ENCODE measurements around the gene SLC50A1. TPM values are rescaled to one million over a fixed set of nuclear protein-coding genes. Genes with fewer than 3 reads are reported as not detected.
A peak's percentile ranks its signal among the peaks of the same experiment; 100 is the strongest.

SLC50A1 gene
- total RNA-seq, 1 donor from 2014 or later, result 19.8 TPM

DNA sequence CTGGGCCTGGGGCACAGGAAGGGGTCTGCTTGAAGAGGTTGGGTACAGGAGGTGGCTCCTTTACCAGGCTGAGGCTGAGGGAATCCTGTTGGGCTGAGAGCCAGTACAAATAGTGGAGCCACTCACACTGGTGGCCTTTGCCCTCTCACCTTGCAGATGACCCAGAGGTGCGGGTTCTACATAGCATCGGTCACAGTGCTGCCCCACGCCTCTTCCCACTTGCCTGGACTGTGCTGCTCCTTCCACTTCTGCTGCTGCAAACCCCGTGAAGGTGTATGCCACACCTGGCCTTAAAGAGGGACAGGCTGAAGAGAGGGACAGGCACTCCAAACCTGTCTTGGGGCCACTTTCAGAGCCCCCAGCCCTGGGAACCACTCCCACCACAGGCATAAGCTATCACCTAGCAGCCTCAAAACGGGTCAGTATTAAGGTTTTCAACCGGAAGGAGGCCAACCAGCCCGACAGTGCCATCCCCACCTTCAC is 1.8 kb upstream of the SLC50A1 start:
- H3K9me3 ChIP-seq (ENCODE audit: control insufficient read depth in 3 of 3, low read length in 3 of 3), result no peaks in the 10 kb centered on the region
- peak overlapping the region in 1 of 3 donors; percentile 99 for H3K9ac ChIP-seq (ENCODE audit: low read depth in 1 of 3, low read length in 3 of 3)
- no peak overlapping the region for H3K27ac ChIP-seq (ENCODE audit: low read depth, low read length)
- H3K36me3 ChIP-seq (ENCODE audit: control insufficient read depth in 3 of 3, insufficient read depth in 3 of 3, low read length in 3 of 3), result peaks cover 15 to 30% (median 29%) of the 10 kb centered on the region in 3 donors
- no peak overlapping the region for H3K4me3 ChIP-seq (ENCODE audit: low read length in 3 of 3)
- H3K27me3 ChIP-seq (ENCODE audit: control insufficient read depth in 3 of 3, insufficient read depth in 3 of 3, low read length in 3 of 3), result peaks cover 0 to 14% (median 9%) of the 10 kb centered on the region in 3 donors
- peaks cover 54 to 62% (median 59%) of the 10 kb centered on the region in 3 donors for H3K4me1 ChIP-seq (ENCODE audit: control insufficient read depth in 3 of 3, insufficient read depth in 3 of 3, low read length in 3 of 3)

DNA sequence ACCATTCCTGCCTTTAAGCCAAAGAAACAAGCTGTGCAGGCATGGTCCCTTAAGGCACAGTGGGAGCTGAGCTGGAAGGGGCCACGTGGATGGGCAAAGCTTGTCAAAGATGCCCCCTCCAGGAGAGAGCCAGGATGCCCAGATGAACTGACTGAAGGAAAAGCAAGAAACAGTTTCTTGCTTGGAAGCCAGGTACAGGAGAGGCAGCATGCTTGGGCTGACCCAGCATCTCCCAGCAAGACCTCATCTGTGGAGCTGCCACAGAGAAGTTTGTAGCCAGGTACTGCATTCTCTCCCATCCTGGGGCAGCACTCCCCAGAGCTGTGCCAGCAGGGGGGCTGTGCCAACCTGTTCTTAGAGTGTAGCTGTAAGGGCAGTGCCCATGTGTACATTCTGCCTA is 1.3 kb upstream of the SLC50A1 start:
- Histone ChIP-seq H3K9me3 (ENCODE audit: control insufficient read depth in 3 of 3, low read length in 3 of 3) (no peaks in the 10 kb centered on the region), H3K27me3 (ENCODE audit: control insufficient read depth in 3 of 3, insufficient read depth in 3 of 3, low read length in 3 of 3) (peaks cover 0 to 9% (median 4%) of the 10 kb centered on the region in 3 donors), H3K27ac (ENCODE audit: low read depth, low read length) (peak overlapping the region; percentile 97), H3K36me3 (ENCODE audit: control insufficient read depth in 3 of 3, insufficient read depth in 3 of 3, low read length in 3 of 3) (peaks cover 15 to 30% (median 29%) of the 10 kb centered on the region in 3 donors), H3K9ac (ENCODE audit: low read depth in 1 of 3, low read length in 3 of 3) (peak overlapping the region in 1 of 3 donors; percentile 99), H3K4me3 (ENCODE audit: low read length in 3 of 3) (peak overlapping the region; percentile 49 to 98 (median 97)), H3K4me1 (ENCODE audit: control insufficient read depth in 3 of 3, insufficient read depth in 3 of 3, low read length in 3 of 3) (peaks cover 54 to 62% (median 59%) of the 10 kb centered on the region in 3 donors)

DNA sequence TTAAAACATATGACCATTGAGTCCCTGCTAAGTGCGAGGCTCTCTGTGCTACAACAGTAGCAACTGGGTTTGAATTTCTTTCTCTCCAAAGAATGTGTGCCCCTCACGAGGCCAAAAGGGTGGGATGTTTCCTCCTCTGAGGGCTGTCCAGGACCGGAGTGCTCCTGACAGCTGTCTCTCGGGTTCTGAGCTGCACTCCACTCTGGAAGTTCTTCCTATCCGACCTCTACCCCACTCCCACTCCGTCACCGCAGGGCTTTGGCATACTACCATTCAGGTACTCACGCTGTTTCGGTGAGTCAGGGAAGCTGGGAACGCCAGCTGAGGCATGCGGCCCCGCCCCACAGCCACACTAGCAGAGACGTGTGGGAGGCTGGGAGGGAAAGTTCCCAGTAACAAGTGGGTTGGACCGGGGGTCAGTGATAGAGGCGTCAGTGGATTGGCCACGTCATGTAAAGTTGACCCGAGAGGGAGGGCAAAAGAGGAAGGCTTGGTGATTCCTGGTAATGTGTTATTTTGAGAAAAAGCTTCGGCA is 705 bp upstream of the SLC50A1 start:
- Histone ChIP-seq H3K9me3 (ENCODE audit: control insufficient read depth in 3 of 3, low read length in 3 of 3) (no peaks in the 10 kb centered on the region), H3K4me3 (ENCODE audit: low read length in 3 of 3) (peak overlapping the region; percentile 97 to 99 (median 98)), H3K4me1 (ENCODE audit: control insufficient read depth in 3 of 3, insufficient read depth in 3 of 3, low read length in 3 of 3) (peaks cover 52 to 61% (median 56%) of the 10 kb centered on the region in 3 donors), H3K27ac (ENCODE audit: low read depth, low read length) (peak overlapping the region; percentile 97), H3K27me3 (ENCODE audit: control insufficient read depth in 3 of 3, insufficient read depth in 3 of 3, low read length in 3 of 3) (peaks cover 0 to 3% (median 0%) of the 10 kb centered on the region in 3 donors), H3K36me3 (ENCODE audit: control insufficient read depth in 3 of 3, insufficient read depth in 3 of 3, low read length in 3 of 3) (peaks cover 15 to 30% (median 29%) of the 10 kb centered on the region in 3 donors), H3K9ac (ENCODE audit: low read depth in 1 of 3, low read length in 3 of 3) (peak overlapping the region; percentile 98 to 99 (median 98))

DNA sequence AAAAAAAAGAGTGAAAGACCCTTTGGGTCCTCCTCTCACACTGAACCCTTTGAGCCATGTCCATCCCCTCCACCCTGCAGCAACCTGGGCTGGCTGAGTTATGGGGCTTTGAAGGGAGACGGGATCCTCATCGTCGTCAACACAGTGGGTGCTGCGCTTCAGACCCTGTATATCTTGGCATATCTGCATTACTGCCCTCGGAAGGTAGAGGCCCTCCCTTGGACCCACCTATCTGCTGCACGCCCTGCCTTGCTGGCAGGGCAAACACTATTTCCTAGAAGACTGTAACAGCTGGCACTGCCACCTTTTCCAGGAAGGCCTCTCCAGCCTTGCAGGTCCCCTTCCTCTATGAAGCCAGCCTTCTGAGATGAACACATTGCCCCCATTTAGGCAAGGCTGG is 1.1 kb downstream of the SLC50A1 start:
- peak overlapping the region; percentile 97 for H3K27ac ChIP-seq (ENCODE audit: low read depth, low read length)
- peaks cover 12 to 26% (median 25%) of the 10 kb centered on the region in 3 donors for H3K36me3 ChIP-seq (ENCODE audit: control insufficient read depth in 3 of 3, insufficient read depth in 3 of 3, low read length in 3 of 3)
- peak overlapping the region; percentile 51 to 62 (median 57) for H3K9ac ChIP-seq (ENCODE audit: low read depth in 1 of 3, low read length in 3 of 3)
- peaks cover 38 to 62% (median 50%) of the 10 kb centered on the region in 3 donors for H3K4me1 ChIP-seq (ENCODE audit: control insufficient read depth in 3 of 3, insufficient read depth in 3 of 3, low read length in 3 of 3)
- H3K4me3 ChIP-seq (ENCODE audit: low read length in 3 of 3), result peak overlapping the region; percentile 54 to 63 (median 56)
- H3K27me3 ChIP-seq (ENCODE audit: control insufficient read depth in 3 of 3, insufficient read depth in 3 of 3, low read length in 3 of 3), result no peaks in the 10 kb centered on the region
- no peaks in the 10 kb centered on the region for H3K9me3 ChIP-seq (ENCODE audit: control insufficient read depth in 3 of 3, low read length in 3 of 3)

DNA sequence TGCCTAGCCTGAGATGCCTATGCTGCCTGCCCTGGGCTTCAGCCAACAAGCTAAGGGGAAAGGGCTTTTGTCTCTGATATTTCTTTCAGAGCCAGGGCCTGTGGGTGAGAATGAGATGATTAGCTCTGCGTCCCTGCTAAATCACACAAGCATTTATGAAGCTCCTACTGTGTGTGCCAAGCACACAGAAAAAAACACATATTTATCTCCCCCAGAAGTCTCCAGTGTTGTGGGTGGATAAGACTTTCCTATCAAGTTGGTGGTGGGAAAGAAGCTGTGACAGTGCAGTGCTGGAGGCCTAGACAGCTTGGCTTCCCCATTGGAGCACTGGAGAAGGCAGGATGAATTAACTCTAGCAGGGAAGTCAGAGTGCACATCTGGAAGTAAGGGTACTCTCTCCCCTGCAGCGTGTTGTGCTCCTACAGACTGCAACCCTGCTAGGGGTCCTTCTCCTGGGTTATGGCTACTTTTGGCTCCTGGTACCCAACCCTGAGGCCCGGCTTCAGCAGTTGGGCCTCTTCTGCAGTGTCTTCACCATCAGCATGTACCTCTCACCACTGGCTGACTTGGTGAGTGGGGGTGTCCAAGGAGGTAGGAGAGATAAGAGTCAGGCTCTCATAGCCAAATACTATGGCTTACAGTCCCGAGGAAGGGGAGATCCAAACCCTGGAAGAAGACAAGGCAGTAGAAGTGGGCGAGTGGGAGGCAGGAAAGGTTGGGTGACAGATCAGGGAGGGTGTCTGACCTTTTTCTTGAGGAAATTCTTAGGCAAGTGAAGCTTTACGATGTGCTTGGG is 1.7 kb downstream of the SLC50A1 start:
- peak overlapping the region; percentile 1 to 56 (median 54) for H3K4me3 ChIP-seq (ENCODE audit: low read length in 3 of 3)

DNA sequence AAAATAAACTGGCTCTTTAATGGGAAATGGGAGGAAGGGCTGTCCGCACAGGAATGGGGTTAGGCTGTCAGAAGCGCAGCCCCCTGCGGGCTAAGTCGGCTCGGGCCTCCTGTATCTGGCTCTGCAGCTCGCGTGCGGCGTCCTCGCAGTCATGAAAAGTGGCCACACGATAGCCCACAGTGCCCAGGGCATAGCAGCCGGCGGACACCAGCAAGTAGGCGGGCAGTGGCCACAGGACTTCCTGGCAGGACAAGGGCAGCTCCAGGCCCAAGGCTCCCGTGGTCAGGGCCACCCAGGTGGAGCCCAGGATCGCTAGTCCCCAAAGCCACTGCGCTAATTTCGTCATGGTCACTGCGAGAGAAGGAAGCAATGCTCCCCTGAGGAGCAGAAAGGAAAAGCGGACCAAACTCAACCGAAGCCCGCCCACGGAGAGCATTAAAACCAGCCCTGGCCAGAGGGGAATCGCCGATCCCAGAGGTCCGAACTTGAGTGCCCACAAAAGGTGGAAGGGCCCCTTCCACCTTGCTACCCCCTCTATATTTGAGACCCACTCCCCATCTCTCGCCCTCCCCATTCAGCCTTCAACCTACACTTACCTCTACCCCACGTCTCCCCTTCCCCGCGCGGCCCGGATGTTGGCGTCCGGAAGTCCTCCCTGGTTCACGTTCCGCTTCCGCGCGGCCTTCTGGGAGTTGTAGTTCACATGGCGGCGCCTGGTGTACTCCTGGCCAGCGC is 4.4 kb downstream of the SLC50A1 start, which contains the start of gene DPM3:
Gene DPM3, minus strand, starts transcription at position 637 of the 735 bp plus-strand sequence. Its CDS starts 291 bp downstream, at position 346.
- Histone ChIP-seq H3K9ac (ENCODE audit: low read depth in 1 of 3, low read length in 3 of 3) (peak within 1 kb of the TSS; percentile 95 to 97 (median 96)), H3K9me3 (ENCODE audit: control insufficient read depth in 3 of 3, low read length in 3 of 3) (no peaks in the 10 kb centered on the region), H3K27me3 (ENCODE audit: control insufficient read depth in 3 of 3, insufficient read depth in 3 of 3, low read length in 3 of 3) (peaks cover 0 to 2% (median 0%) of the 10 kb centered on the region in 3 donors), H3K4me3 (ENCODE audit: low read length in 3 of 3) (peak within 1 kb of the TSS; percentile 92 to 98 (median 96)), H3K27ac (ENCODE audit: low read depth, low read length) (peak within 1 kb of the TSS; percentile 87), H3K4me1 (ENCODE audit: control insufficient read depth in 3 of 3, insufficient read depth in 3 of 3, low read length in 3 of 3) (peaks cover 27 to 44% (median 29%) of the 10 kb centered on the region in 3 donors), H3K36me3 (ENCODE audit: control insufficient read depth in 3 of 3, insufficient read depth in 3 of 3, low read length in 3 of 3) (peaks cover 0 to 9% (median 7%) of the 10 kb centered on the region in 3 donors)

More for the DNA sequence above, 1.7 kb downstream of the SLC50A1 start:
- Histone ChIP-seq H3K4me1 (ENCODE audit: control insufficient read depth in 3 of 3, insufficient read depth in 3 of 3, low read length in 3 of 3) (peaks cover 35 to 62% (median 48%) of the 10 kb centered on the region in 3 donors), H3K27me3 (ENCODE audit: control insufficient read depth in 3 of 3, insufficient read depth in 3 of 3, low read length in 3 of 3) (no peaks in the 10 kb centered on the region), H3K9ac (ENCODE audit: low read depth in 1 of 3, low read length in 3 of 3) (peak overlapping the region in 2 of 3 donors; percentile 57 to 62), H3K36me3 (ENCODE audit: control insufficient read depth in 3 of 3, insufficient read depth in 3 of 3, low read length in 3 of 3) (peaks cover 10 to 24% (median 23%) of the 10 kb centered on the region in 3 donors), H3K27ac (ENCODE audit: low read depth, low read length) (peak overlapping the region; percentile 97), H3K9me3 (ENCODE audit: control insufficient read depth in 3 of 3, low read length in 3 of 3) (no peaks in the 10 kb centered on the region)

DNA sequence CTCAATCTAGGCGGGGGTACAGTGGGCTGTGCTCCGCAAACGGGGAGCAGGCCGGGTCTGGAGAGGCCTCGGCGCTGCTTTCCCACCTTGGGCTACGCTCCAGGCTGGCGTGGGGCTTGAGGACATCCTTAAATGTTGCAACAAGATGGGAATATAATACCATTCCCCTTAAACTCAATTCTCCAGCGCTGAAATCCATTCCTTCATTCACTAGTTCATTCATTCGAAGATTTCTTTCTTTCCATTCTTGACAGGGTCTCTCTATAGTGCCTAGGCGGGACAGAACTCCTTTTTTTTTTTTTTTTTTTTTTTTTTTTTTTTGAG is 4.9 kb downstream of the SLC50A1 start:
- Histone ChIP-seq H3K4me1 (ENCODE audit: control insufficient read depth in 3 of 3, insufficient read depth in 3 of 3, low read length in 3 of 3) (peaks cover 23 to 43% (median 24%) of the 10 kb centered on the region in 3 donors), H3K36me3 (ENCODE audit: control insufficient read depth in 3 of 3, insufficient read depth in 3 of 3, low read length in 3 of 3) (peaks cover 0 to 9% (median 7%) of the 10 kb centered on the region in 3 donors), H3K27ac (ENCODE audit: low read depth, low read length) (peak overlapping the region; percentile 87), H3K4me3 (ENCODE audit: low read length in 3 of 3) (peak overlapping the region; percentile 92 to 98 (median 96)), H3K9ac (ENCODE audit: low read depth in 1 of 3, low read length in 3 of 3) (peak overlapping the region; percentile 95 to 97 (median 96)), H3K9me3 (ENCODE audit: control insufficient read depth in 3 of 3, low read length in 3 of 3) (no peaks in the 10 kb centered on the region), H3K27me3 (ENCODE audit: control insufficient read depth in 3 of 3, insufficient read depth in 3 of 3, low read length in 3 of 3) (peaks cover 0 to 2% (median 0%) of the 10 kb centered on the region in 3 donors)

DNA sequence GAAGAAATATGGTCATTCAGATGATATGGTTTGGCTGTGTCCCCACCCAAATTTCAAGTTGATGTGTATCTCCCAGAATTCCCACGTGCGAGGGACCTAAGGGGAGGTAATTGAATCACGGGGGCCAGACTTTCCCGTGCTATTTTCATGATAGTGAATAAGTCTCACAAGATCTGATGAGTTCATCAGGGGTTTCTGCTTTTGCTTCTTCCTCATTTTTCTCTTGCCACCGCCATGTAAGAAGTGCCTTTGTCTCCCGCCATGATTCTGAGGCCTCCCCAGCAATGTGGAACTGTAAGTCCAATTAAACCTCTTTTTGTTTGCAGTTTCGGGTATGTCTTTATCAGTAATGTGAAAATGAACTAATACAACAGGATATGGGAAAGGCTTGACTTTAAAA is 6.1 kb downstream of the SLC50A1 start:
- Histone ChIP-seq H3K9ac (ENCODE audit: low read depth in 1 of 3, low read length in 3 of 3) (no peak overlapping the region), H3K9me3 (ENCODE audit: control insufficient read depth in 3 of 3, low read length in 3 of 3) (no peaks in the 10 kb centered on the region), H3K4me1 (ENCODE audit: control insufficient read depth in 3 of 3, insufficient read depth in 3 of 3, low read length in 3 of 3) (peaks cover 21 to 34% (median 22%) of the 10 kb centered on the region in 3 donors), H3K4me3 (ENCODE audit: low read length in 3 of 3) (no peak overlapping the region), H3K27me3 (ENCODE audit: control insufficient read depth in 3 of 3, insufficient read depth in 3 of 3, low read length in 3 of 3) (peaks cover 0 to 2% (median 0%) of the 10 kb centered on the region in 3 donors), H3K27ac (ENCODE audit: low read depth, low read length) (no peak overlapping the region), H3K36me3 (ENCODE audit: control insufficient read depth in 3 of 3, insufficient read depth in 3 of 3, low read length in 3 of 3) (peaks cover 0 to 9% (median 7%) of the 10 kb centered on the region in 3 donors)

DNA sequence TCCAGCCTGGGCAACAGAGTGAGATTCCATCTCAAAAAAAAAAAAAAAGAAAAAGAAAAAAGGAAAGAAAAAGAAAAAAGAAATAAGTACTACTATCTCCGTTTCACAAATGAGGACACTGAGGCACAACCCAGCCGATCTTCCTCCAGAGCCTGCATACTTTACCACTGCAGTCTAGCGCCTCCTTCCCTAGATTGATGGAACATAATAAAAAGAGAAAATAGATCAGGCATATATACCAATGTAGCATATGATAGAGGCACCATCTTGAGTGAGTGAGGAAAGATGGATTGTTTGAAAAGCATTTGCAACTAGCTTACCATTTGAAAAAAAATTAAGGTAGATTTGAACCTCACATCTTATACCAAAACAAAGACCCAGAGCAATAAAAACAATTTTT is 9.8 kb downstream of the SLC50A1 start:
- no peak overlapping the region for H3K4me3 ChIP-seq (ENCODE audit: low read length in 3 of 3)
- no peaks in the 10 kb centered on the region for H3K36me3 ChIP-seq (ENCODE audit: control insufficient read depth in 3 of 3, insufficient read depth in 3 of 3, low read length in 3 of 3)
- peaks cover 0 to 3% (median 2%) of the 10 kb centered on the region in 3 donors for H3K27me3 ChIP-seq (ENCODE audit: control insufficient read depth in 3 of 3, insufficient read depth in 3 of 3, low read length in 3 of 3)
- H3K9me3 ChIP-seq (ENCODE audit: control insufficient read depth in 3 of 3, low read length in 3 of 3), result no peaks in the 10 kb centered on the region
- H3K9ac ChIP-seq (ENCODE audit: low read depth in 1 of 3, low read length in 3 of 3), result no peak overlapping the region
- H3K4me1 ChIP-seq (ENCODE audit: control insufficient read depth in 3 of 3, insufficient read depth in 3 of 3, low read length in 3 of 3), result peaks cover 0 to 2% (median 2%) of the 10 kb centered on the region in 3 donors
- no peak overlapping the region for H3K27ac ChIP-seq (ENCODE audit: low read depth, low read length)
